SK-N-SH treated with all-trans-retinoic acid at 6 μM for 48 hours (cell line): ENCODE measurements around the gene STX18.

Experiments
- ATAC-seq: fragments of 200-7000 bp; cut with Tn5 transposase; 3 replicates; pipeline ENCODE4 v1.9.1; 2020; ENCODE audit warnings: mild to moderate bottlenecking, moderate library complexity
- GLIS3 ChIP-seq: fragments of 250-450 bp; sonication (Bioruptor Pico); IDR thresholded peaks from 2 replicates; pipeline ENCODE4 v1.5.0; 2020; ENCODE audit warnings: mild to moderate bottlenecking, moderate library complexity
- OSR1 ChIP-seq: fragments of 250-450 bp; sonication (Bioruptor Pico); IDR thresholded peaks from 2 replicates; pipeline ENCODE4 v1.8.0; 2022; ENCODE audit warnings: moderate library complexity, mild to moderate bottlenecking, inconsistent platforms
- PATZ1 ChIP-seq: fragments of 250-450 bp; sonication (Bioruptor Pico); IDR thresholded peaks from 2 replicates; pipeline ENCODE4 v1.8.0; 2020; ENCODE audit warnings: mild to moderate bottlenecking, moderate library complexity, borderline replicate concordance
- PPARA ChIP-seq: fragments of 250-450 bp; sonication (Bioruptor Pico); IDR thresholded peaks from 2 replicates; pipeline ENCODE4 v1.5.0; 2020; ENCODE audit warnings: mild to moderate bottlenecking, borderline replicate concordance
- RARB ChIP-seq: fragments of 250-450 bp; sonication (Bioruptor Pico); IDR thresholded peaks from 2 replicates; pipeline ENCODE4 v1.8.0; 2021; ENCODE audit warnings: mild to moderate bottlenecking, moderate library complexity
- SNAI2 ChIP-seq: fragments of 250-450 bp; sonication (Bioruptor Pico); IDR thresholded peaks from 2 replicates; pipeline ENCODE4 v1.5.0; 2020; ENCODE audit warnings: mild to moderate bottlenecking, moderate library complexity
- TCF4 ChIP-seq: fragments of 250-450 bp; sonication (Bioruptor Pico); IDR thresholded peaks from 2 replicates; pipeline ENCODE4 v1.8.0; 2021; ENCODE audit warnings: mild to moderate bottlenecking, moderate library complexity, borderline replicate concordance
- TOX ChIP-seq: fragments of 250-450 bp; sonication (Bioruptor Pico); IDR thresholded peaks from 2 replicates; pipeline ENCODE4 v1.8.0; 2021; ENCODE audit warnings: mild to moderate bottlenecking, moderate library complexity, borderline replicate concordance
- TSHZ2 ChIP-seq: fragments of 250-450 bp; sonication (Bioruptor Pico); IDR thresholded peaks from 2 replicates; pipeline ENCODE4 v1.5.0; 2020; ENCODE audit warnings: mild to moderate bottlenecking, moderate library complexity
- ZFP3 ChIP-seq: fragments of 250-450 bp; sonication (Bioruptor Pico); IDR thresholded peaks from 2 replicates; pipeline ENCODE4 v1.5.0; 2020; ENCODE audit warnings: mild to moderate bottlenecking, moderate library complexity
- ZNF8 ChIP-seq: fragments of 450-650 bp; formaldehyde crosslinking; IDR thresholded peaks from 2 replicates; pipeline ENCODE4 v1.5.0; 2020; ENCODE audit warnings: mild to moderate bottlenecking, moderate library complexity
- TF ChIP-seq, protein P1 (sequence below): fragments of 250-450 bp; sonication (Bioruptor Pico); IDR thresholded peaks from 2 replicates; pipeline ENCODE4 v1.5.1; 2021; ENCODE audit warnings: mild to moderate bottlenecking, moderate library complexity
- TF ChIP-seq, protein P2 (sequence below): fragments of 250-450 bp; sonication (Bioruptor Pico); IDR thresholded peaks from 2 replicates; pipeline ENCODE4 v1.8.0; 2021; ENCODE audit warnings: low read depth, mild to moderate bottlenecking, moderate library complexity, borderline replicate concordance

Gene STX18

DNA sequence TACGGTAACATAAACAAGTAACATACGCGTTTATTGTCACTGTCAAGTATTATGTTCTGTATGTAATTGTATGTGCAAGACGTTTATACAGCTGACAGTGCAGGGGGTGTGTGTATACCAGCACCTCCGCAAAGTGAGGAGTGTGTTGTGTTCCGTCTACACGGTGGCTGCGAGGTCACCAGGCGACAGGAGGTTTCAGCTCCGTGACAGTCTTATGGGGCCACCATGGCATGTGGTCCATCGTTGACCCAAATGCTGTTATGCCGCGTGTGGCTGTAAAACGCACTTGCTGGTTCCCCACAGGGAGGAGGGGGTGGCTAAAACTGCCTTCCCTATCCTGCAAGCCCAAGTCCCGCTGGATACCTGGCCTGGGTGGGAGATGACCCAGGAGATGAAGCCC is 129.9 kb downstream of the STX18 start:
- TF ChIP-seq TSHZ2 (CRISPR knock-in tag) (no peak), GLIS3 (CRISPR knock-in tag) (no peak), TCF4 (CRISPR knock-in tag) (no peak), PPARA (no peak)
- ATAC-seq: no peak

GRCh38 chr4:4410271-4410670 is 131.6 kb downstream of the STX18 start:
- TF ChIP-seq ZFP3 (CRISPR knock-in tag): no peak
- TF ChIP-seq, protein P1, sequence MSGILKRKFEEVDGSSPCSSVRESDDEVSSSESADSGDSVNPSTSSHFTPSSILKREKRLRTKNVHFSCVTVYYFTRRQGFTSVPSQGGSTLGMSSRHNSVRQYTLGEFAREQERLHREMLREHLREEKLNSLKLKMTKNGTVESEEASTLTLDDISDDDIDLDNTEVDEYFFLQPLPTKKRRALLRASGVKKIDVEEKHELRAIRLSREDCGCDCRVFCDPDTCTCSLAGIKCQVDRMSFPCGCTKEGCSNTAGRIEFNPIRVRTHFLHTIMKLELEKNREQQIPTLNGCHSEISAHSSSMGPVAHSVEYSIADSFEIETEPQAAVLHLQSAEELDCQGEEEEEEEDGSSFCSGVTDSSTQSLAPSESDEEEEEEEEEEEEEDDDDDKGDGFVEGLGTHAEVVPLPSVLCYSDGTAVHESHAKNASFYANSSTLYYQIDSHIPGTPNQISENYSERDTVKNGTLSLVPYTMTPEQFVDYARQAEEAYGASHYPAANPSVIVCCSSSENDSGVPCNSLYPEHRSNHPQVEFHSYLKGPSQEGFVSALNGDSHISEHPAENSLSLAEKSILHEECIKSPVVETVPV (CRISPR knock-in tag): no peak
- no peak for TF ChIP-seq TOX
- TF ChIP-seq, all 23 proteins: peak for 0
- no peak for ATAC-seq

DNA sequence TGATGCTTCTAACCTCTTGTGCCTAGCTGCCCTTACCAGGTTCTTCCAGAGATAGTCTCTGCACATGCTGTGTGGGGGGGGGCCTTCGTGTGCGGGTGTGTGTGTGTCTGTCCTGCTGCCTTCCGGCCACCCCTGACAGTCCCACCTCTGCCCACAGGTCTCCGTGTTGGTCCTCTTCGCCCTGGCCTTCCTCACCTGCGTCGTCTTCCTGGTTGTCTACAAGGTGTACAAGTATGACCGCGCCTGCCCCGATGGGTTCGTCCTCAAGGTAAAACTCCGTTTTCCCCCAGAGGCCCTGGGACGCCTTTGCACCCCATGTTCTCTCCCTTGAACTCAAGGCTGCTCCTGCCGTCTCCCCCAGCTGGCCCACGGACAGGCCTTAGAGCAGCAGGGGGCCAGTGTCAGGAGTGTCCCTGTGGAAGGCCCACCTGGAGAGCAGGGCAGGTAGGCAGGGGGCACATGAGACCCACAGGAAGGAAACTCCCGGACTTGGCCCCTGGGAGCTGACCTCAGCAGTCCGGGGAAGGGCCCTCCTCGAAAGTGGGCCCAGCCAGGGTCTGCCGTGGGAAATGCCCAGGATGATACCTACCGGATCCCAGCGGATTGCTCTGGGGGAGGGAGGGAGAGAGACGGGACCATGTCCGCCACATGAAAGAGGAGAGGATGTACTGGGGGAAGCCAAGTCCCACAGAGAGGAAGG is 132.3 kb downstream of the STX18 start:
- TF ChIP-seq, protein P1 (CRISPR knock-in tag): no peak
- TF ChIP-seq TOX (no peak), SNAI2 (CRISPR knock-in tag) (no peak), PATZ1 (CRISPR knock-in tag) (no peak), ZNF8 (CRISPR knock-in tag) (no peak), OSR1 (CRISPR knock-in tag) (no peak), TSHZ2 (CRISPR knock-in tag) (no peak), RARB (CRISPR knock-in tag) (no peak)
- TF ChIP-seq, protein P2, sequence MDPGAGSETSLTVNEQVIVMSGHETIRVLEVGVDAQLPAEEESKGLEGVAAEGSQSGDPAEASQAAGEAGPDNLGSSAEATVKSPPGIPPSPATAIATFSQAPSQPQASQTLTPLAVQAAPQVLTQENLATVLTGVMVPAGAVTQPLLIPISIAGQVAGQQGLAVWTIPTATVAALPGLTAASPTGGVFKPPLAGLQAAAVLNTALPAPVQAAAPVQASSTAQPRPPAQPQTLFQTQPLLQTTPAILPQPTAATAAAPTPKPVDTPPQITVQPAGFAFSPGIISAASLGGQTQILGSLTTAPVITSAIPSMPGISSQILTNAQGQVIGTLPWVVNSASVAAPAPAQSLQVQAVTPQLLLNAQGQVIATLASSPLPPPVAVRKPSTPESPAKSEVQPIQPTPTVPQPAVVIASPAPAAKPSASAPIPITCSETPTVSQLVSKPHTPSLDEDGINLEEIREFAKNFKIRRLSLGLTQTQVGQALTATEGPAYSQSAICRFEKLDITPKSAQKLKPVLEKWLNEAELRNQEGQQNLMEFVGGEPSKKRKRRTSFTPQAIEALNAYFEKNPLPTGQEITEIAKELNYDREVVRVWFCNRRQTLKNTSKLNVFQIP (CRISPR knock-in tag): no peak
- TF ChIP-seq, all 23 proteins: peak for 0
- ATAC-seq: no peak
